Measurements from ENCODE around the gene TBPL1.

DNA sequence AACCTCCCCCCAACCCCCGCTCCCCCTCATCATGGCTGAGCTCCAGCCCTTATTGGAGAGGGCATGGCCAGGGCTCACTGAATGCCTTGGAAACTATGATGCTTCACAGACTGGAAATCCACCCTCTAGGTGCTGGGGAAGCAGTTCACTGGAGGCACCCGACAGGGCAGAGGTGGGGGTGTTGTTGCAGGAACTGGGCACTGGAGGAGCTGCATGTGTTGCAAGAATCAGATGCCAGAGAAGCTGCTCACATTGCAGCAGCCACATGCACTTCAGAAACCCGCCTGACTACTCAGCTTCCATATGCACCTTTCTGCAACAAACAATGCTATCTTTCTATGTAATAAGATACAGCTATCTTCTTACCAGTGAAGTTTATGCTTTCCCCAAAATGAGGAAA, 7.9 kb upstream of the TBPL1 start:
- TF ChIP-seq NFIB (CRISPR knock-in tag; IDR thresholded peaks at IDR 0.05; ENCODE audit: borderline replicate concordance) (no peak), BHLHE40 (IDR thresholded peaks at IDR 0.05; ENCODE audit: low read length) (no peak), HDAC2 (CRISPR knock-in tag; IDR thresholded peaks at IDR 0.05) (no peak), MED8 (CRISPR knock-in tag; IDR thresholded peaks at IDR 0.05; ENCODE audit: insufficient replicate concordance) (no peak), TCF7L2 (IDR thresholded peaks at IDR 0.05; ENCODE audit: low read depth, low read length) (no peak), MED13 (CRISPR knock-in tag; IDR thresholded peaks at IDR 0.05) (no peak), ZSCAN31 (CRISPR knock-in tag; IDR thresholded peaks at IDR 0.05; ENCODE audit: low read depth) (no peak), NFE2L1 (CRISPR knock-in tag; IDR thresholded peaks at IDR 0.05; ENCODE audit: borderline replicate concordance) (no peak), SNRNP70 (IDR thresholded peaks at IDR 0.05; ENCODE audit: low read depth, low read length) (no peak)
- TF ChIP-seq, protein P1, sequence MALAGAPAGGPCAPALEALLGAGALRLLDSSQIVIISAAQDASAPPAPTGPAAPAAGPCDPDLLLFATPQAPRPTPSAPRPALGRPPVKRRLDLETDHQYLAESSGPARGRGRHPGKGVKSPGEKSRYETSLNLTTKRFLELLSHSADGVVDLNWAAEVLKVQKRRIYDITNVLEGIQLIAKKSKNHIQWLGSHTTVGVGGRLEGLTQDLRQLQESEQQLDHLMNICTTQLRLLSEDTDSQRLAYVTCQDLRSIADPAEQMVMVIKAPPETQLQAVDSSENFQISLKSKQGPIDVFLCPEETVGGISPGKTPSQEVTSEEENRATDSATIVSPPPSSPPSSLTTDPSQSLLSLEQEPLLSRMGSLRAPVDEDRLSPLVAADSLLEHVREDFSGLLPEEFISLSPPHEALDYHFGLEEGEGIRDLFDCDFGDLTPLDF (CRISPR knock-in tag; IDR thresholded peaks at IDR 0.05) = no peak
- TF ChIP-seq, protein P2, sequence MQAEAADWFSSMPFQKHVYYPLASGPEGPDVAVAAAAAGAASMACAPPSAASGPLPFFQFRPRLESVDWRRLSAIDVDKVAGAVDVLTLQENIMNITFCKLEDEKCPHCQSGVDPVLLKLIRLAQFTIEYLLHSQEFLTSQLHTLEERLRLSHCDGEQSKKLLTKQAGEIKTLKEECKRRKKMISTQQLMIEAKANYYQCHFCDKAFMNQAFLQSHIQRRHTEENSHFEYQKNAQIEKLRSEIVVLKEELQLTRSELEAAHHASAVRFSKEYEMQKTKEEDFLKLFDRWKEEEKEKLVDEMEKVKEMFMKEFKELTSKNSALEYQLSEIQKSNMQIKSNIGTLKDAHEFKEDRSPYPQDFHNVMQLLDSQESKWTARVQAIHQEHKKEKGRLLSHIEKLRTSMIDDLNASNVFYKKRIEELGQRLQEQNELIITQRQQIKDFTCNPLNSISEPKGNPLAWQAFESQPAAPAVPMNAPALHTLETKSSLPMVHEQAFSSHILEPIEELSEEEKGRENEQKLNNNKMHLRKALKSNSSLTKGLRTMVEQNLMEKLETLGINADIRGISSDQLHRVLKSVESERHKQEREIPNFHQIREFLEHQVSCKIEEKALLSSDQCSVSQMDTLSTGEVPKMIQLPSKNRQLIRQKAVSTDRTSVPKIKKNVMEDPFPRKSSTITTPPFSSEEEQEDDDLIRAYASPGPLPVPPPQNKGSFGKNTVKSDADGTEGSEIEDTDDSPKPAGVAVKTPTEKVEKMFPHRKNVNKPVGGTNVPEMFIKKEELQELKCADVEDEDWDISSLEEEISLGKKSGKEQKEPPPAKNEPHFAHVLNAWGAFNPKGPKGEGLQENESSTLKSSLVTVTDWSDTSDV (CRISPR knock-in tag; IDR thresholded peaks at IDR 0.05) = no peak
